Suppressor macrophage (primary cell): Measurements from ENCODE around the gene ZNF423.

Experiments used
- DNase-seq, 4 experiments: peaks; one replicate each; pipeline ENCODE4 v3.0.0-alpha.2; 2020 to 2022

The ZNF423 gene

DNA sequence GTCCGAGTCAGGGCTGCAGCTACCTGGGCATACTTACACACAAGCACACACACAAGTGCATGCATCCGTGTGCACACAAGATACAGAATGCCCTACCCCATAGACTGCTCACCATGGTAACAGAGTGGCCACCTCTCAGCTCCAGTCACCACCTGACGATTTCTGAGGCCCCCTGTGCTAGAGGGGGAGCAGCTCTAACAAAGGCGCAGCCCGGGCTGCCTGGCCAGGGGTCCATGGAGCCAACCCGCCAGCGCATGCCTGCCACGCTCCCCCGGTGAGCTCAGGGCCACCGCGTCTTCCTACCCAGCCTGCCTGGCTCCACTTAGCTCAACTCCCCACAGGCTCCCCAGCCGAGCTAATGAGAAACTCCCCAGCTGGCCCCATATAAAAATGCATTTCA, 75.5 kb downstream of the ZNF423 start:
- DNase-seq, result no peak

DNA sequence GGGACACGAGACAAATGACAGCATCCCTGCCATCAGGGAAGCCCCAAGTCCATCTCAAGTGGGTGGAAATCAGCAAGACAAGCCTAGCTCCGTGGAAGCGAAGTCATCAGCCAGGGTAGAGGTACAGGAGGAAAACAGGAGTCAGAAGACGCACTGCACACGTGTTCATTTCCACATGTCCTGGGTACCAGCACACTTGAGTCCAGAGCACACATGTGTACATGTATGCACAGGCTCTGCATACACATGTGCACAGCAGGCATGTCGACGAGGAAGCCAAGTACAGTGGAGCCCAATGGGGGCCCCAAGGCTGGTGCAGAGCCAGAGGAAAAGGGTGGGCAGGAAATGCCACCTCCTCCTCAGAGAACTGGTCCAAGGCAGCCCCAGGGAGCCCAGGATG, 75.9 kb downstream of the ZNF423 start:
- no peak for DNase-seq

DNA sequence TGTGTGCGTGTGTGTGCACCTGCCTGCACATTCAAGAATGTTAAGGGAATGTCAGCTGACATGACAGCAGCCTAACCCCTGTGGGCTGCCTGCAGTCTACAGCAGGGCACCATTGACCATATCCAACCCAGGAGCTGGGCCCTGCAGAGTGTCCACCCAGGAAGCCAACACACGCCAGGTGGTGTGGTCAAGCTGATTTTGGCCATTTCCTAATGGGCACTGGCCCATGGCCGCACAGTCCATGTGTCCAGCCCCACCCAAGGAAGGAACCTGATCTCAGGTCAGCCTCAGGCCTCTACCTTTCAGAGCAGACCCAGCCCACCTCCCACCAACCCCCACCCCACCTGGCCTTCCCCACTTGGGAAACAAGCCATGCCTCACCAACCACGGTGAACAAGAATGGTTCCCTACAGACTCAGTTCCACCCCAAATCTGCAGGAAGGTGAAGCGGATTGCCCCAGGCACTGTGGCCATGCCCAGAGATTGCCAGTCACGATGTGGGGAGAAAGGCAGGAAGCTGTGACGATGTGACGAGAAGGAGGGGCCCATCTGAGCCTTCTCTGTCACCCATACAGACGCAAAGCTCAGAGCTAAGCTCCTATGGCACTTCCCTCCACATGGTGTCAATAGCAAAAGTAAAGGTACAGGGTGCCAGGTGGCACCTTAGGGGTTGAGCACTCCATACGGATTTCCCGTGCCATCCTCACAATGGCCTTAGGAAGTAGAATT, 77.5 kb downstream of the ZNF423 start:
- DNase-seq, result no peak

DNA sequence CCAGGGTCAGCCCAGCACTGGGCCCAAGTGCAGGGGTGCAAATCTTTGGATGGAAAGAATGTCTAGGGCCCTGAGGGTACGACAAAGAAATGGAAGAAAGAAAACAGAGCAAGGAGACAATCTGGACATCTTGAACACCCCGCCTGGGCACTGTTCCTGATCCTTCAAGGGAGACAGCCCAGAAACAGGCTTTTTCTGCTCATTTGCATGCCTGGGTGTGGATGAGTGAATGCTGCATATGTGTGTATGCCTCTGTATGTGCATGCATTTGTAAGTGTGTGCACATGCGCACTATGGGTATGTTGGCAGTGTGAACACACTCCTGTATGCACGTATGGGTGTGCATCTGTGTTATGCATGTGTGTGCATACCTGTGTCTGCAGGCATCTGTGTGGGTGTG, 79.2 kb downstream of the ZNF423 start:
- no peak for DNase-seq

DNA sequence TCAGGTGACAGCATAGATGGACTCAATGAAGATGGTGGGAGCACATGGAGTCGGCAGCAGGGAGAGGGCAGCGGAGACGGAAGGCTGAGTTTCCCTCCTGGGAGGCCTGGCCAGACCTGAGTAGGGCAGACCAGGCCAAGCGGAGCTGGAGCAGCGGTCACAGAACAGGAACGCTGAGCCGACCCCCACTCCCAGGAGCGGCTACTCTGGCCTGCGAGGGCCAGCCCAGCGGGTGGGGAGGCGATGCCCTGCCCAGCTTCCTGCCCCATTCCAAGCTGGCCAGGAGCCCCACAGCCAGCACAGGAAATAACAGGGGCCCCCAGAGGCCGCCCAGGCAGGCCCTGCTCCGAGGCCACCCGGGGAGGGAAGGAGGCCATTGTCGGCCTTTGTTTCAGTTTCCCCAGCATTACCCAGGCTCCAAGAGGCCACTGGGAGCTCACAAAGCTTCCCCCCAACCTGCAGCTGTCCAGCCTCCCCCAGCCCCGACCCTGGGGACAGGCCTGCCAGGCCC, 79.8 kb downstream of the ZNF423 start:
- DNase-seq, result no peak

DNA sequence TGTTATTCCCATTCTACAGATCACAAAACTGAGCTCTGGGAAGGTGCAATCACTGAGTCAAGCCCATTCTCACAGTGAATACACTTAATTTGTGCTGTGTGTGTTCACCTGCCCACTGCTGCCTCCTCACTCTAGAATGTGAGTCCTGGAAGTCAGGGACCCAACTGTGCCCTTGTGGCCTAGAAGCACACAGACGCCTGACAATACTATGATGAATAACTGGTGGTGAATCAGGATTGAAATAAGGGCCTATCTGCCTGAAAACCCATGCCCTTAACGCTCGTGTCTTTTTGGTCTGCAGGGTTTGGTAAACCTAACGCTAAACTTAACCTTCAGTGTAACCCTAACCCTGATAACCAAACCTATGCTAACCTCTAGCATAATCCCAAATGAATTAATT, 80.3 kb downstream of the ZNF423 start:
- DNase-seq, result no peak

DNA sequence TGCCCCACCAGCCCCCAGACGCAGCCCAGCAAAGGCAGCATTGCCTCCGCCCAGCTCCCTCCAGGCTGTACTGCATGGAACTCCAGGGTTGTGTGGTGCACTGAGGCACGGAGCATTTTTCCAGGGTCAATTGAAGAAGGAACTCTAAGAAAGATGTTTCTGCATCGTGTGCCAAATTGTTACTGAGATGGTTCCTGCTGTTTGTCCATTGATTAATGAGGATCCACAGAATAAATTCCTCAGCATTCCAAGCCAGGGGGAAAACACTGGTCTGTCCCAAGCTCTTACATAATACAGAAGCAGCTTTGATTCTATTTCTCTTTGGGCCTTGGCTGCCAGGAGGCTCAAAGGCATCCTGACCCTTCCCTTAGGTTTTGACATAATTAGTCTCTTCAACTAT, 80.9 kb downstream of the ZNF423 start:
- no peak for DNase-seq

DNA sequence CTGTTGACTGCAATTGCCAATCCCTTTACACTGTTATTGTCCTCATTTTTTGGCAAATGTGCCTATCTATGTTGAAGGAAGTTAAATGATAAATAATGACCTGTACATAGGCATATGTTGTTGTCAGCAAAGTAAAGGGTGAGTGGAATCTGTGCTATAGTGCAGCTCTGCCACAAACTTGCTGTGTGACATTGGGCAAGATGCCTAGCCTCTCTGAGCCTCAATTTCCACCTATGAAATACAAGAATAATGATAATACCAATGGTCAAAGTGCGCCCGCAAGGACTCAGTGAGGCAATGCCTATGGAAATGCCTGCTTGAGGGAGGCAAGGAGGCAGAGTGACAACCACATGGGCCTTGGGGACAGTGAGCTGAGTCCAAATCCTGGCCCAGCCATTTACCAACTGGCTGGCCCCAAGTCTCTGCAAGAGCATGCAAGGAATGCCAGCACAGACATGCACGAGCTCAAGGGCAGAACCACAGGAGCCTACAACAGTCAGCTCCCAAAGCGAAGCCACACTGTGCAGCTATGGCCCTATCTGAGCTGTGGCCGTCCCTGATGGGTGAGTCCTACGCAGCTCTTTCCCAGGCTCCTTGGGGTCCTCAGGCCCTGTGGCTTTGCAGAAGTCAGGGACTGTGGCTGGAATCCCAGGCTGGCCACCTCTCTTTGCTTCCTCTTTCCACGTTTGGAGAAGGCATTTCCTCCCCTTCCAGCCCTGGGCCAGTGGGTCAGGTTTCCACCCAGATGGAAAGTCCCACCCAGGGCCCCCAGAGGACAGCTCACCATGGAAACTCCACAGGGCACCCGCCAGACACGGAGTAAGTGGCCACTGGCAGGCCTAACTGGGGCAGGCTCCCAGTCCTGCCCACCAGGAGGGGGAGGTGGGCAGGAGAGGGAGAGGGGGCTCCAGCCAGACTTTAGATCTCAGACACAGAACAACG, 82.1 kb downstream of the ZNF423 start:
- no peak for DNase-seq

DNA sequence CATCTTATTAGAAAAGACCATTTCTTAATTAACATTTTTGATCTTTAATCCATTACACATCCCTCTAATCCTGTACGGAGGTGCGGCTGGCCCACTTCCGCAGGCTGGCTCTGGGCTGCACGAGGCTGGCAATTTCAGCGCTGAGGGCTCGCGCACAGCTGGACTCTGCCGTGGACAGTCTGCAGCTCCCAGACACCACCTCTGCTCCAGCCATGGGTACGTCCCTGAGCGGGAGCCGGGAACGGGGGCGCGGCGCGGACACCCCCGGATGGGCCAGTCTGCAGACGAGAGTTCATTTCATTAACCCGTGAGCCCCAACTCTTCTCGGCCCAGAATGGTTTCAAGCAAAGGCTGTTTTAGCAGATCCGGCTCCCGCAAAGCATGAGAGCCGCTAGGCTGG, 87.9 kb downstream of the ZNF423 start:
- no peak for DNase-seq

DNA sequence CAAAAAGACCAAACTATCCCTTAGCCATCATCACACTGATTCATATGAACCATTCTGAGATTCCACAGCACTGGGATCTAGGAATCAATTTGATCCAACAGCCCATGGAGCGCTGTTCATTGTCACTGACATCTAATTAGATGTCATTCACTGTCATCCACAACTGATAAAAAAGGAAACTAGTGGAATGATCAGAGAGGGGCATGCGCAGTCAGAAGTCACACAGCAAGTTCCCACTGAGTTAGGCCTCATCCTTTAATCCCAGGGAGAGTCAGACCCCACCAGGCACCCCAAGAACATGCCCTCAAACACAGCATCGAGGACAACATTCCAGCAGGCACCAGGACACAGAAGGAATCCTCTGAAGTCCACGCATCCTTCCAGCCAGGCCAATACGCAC, 88.5 kb downstream of the ZNF423 start:
- no peak for DNase-seq

DNA sequence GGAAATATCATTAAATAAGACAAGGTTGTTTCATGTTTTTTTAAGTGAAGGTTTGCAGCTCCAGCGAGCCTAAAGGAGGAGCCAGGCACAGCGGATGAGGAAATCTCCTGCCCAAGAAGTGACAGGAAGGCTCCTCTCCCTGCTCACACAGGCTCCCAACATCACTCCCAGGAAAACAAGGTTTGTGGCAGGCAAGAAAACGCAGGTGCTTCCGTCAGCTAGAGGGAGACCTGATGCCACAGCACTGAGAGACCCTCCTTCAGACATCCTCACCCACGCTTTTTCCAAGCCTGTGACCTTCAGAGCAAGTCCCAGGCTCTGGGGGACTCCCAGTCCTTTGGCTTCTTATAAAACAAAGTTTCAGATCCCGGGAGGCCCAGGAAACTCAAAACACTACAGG, 89.7 kb downstream of the ZNF423 start:
- DNase-seq, result no peak

DNA sequence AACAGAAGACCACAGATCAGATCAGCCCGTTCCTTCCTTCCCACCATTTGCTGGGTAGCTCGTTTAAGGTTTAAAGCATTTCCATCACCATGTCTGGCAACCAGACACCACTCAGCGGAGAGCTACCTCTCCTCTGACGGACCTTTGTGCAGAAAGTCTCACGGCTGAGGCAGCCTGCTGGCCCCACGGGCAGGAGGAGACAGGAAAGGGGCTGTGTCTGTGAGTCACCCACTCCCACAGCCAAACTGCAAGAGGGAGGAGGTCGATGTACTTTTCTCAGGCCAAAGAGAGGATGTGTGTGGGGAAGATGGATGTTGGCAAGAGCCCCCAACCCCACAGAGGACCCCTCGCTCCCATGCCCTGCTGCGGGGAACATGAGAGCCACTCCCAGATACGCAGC, 92.1 kb downstream of the ZNF423 start:
- DNase-seq, result no peak

DNA sequence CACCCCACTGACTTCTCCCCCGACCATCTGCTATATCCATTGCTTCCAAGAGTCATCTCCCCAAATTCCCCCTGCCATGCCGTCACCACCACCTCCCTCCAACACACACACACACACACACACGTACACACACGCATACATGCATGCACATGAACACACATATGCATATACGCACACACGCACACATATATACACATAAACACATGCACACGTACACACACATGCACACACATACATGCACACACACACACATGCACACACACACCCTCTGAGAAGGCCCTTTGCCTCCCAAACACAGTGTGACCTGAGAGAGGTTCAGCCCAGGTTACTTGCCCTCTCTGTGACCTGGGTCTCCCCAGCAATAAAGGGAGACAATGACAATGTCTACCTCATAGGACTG, 95.1 kb downstream of the ZNF423 start:
- DNase-seq, result no peak

DNA sequence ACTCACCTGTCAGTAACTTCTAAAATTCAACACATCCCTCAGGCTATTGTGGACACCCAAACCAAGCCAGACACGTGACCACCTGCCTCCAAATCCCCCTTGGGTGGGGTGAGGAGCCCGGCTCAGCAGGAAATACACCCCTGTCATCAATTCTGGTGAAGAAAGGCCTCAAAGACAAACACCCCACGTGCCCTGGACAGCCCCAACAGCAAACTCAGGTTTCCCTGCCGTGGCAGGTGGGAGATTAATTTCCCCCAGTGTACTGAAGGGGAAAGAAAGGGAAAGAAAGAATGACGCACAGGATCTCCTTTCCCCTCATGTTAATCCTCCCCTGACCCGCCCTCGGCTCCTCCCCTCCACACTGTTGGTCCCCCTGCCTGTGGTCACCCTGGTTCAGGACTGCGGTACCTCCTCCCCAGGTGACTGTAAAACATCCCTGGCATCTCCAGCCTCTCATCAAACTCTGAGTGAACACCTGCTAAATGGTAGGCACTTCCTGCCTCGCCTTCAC, 98.3 kb downstream of the ZNF423 start:
- no peak for DNase-seq

DNA sequence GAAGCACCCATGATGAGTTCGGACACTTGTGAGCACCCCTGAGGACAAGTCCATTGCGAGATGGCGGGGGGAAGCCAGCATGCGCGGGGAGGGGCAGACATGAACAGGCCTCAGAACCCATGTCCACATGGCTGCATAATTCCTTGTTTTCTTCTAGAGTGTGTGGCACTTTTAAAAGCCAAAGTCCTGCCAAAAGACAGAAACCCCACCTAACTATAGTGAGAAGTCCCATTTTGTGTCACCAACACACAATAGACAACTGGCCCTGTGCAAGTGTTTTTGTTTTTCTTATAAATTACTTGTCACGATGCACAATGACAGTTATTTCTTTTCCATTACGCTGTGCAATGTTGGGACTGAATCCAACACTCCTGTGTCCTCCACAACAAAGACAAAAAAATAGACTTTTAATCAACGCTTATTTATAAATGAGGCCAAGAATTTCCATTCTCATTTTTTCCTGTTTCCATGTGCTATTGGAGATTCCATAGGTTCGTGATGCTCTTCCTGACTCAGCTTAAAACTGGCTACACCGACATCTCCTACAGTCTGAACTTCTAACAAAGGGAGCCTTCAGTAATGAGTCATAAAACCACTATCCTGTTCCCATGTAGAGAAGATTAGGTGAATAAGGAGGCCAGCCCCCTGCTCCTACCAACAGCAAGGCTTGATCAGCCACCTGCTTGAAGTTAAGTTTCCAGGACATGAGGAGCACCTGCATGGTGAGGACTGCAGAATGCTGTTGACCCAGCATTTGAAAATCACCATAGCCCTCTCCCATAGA, 98.9 kb downstream of the ZNF423 start:
- DNase-seq, result no peak

DNA sequence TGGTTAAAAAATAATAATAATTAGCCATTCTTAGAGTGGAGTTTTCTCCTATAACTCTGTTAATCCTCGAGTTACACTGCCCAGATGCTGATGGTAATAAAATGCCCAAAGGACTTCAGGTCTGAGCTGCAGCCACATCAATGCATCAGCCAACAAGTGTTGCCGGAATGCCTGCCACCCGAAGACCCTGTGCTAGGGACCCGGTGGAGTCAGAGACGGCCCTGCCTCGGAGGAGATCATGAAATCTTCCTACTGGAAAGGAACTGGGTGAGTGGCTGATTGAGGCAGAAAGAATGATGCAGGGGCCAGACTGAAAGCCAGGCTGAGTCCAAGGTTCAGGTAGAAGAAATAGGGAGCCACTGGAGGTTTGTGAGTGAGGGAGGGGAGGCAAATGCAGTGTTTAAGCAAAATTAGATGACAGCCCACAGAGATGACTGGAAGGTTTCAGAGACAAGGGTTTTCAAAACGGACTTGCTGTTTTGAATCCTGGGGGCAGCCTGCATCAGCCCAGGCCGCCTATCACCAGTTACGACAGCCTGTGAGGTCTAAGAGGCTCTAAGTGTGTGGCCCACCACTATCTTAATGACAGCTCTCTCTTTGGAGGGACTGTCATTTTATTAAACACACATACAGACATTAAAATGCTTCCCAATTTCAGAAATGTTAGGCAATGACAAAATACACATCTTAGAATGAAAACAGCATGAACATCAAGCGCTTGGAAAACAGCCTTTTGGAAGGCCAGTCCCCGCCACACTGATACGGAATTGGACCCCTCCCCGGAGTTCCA, 100.0 kb downstream of the ZNF423 start:
- DNase-seq, result no peak

DNA sequence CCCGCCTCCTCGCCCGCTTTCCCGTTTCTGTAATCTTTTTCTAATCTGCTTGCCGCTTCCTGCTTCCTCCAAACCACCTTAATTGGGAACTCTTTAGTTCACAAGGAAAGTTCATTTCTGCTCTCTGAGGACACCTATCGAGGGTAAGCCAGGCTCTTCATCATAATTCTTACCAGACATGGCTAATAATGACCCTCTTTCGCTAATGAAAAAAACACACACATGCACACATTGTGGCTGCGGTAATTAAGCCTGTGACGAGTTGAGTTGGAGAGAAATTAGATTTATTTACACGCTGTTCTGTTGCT, 100.6 kb downstream of the ZNF423 start:
- peak; percentile 12 to 49 (median 39) for DNase-seq

DNA sequence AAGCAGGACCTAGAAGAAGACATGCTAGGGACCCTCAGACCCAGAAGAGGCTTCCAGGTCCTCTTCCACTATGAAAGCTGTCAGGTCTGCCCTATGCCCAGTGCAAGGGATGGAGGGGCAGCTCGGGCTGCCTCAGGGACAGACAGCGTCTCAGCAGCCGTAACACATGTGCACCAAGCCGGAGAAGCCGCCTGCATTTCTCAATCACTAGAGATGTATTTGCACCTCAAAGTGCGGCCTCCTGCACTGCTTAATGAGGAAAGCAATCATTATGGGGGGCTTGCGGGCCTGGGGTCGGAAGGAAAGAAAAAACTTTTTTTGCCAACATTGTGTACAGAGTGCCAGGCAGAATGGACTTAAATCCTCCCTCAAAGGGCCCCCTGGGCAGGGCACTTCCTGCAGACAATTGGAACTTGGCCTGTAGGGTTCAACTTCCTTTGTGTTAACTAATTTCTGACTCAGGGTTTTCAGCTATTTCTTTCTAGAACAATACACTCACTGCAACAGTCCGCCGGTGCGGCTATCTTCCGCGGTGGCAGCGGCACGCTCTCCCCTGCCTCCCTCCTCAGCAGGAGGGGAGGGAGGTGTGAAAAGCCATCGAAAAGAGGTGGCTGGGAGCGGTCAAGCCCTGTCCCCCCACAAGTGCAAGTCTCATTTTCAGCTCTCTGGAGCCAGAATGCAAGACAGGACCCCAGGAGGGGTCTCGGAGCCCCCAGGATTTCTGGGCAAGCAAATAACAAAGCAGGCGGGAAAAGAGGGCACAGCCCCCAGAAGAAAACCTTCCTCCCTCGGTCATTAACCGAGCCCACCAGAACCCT, 101.2 kb downstream of the ZNF423 start:
- DNase-seq, result peak; percentile 11 to 58 (median 34)

DNA sequence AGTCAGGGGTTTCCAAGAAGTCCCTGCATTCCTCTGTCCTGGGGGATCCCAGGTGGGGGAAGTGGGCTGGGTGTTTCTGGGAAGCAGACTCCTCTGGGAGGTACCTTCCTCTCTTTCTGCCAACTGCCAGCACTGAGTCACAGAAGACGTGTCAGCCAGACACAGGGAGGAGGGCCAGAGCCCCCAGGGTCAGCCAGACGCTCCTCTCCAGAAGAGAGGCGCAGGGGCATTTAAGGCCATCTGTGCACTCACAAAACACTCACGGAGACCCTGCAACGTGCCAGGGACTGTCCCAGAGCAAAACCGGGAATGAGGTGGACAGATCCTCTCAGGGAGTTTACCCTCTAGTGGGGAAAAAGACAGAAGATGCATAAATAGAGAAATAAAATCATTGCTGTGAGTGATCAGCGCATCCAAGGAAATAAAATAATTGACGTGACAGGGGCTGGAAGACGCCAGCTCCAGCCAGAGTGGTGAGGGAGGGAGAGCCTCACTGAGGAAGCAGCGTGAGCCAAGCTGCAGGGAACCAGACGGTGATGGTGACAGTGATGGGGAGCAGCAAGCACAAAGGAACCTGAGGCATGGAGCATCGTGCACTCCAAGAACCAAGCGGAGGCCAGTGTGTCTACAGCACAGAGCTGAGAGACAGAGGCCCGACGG, 105.4 kb downstream of the ZNF423 start:
- DNase-seq, result no peak

DNA sequence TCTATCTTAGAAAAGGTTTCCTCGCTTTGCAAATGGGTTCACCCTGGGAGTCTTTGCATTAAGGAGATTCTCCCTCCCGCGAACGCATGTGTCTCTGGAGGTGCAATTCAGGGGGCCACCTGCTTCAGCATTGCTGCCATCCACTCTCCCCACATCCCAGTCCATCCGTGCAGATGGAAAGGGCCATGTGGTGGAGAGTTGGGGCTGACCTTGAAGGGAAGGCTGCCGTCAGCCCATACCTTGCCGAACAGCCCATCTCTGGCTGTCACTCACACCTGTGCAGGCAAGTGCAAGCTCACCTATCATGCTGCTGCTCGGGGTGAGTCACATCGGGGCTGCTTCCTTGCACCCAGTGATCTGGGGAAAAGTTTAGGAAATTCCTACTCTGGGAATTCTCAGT, 106.1 kb downstream of the ZNF423 start:
- no peak for DNase-seq

DNA sequence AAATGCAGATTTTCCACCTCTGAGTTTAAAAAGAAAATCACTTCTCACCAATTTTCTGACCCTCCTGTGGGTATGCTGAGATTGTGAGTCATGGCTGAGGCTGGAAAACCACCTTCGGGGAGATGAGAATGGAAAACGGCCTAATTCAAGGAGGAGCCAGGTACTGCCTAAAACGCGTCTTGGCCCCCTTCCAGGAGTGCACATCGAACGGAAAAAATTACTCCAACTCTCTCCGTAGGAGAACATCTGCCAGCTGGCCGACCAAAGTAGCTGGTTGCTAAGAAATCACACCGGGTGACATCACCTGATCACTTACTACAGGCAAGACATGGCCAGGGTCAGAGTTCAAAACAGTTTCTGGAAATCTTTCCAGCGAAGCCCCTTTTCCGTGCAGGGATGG, 107.6 kb downstream of the ZNF423 start:
- no peak for DNase-seq
